GM19193 (cell line): ENCODE data around the gene MOB3A.

ENCODE experiments used
- POLR2A ChIP-seq: IDR thresholded peaks from 4 replicates; pipeline ENCODE4 v1.6.1; 2011; ENCODE audit not compliant: insufficient read depth, insufficient read length; ENCODE audit errors: extremely low read depth

The MOB3A gene

DNA sequence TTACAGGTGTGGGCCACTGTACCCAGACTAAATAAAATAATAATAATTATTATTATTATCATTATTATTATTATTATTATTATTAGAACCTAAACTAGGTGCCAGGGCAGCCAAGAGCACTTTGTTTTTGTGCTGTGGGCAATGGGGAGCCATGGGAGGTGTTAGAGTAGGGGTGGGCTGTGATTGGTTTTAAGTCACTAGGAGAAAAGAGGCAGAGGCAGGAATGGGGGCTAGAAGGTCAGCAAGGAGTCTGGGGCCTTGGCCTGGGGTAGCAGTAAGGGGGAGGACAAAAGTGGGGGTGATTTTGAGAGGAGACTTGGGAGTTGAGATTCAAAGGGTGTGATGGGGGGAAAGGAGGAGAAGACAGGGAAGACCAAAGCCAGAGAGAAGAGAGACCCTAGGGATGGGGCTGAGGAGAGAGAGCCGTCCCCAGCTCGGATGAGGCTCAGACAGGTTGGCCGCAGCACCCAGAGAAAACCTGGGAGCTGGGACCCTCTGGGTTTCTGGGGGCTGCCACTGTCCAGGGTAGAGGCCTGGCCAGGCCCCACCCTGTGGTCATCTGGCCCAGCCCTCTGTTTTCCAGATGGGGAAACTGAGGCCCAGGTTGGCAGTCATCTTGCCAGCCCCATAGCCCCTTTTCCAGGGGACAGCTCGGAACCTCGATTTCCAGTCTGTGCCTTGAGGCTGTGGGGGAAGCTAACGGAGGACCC, 62.9 kb downstream of the MOB3A start:
- no peak for TF ChIP-seq POLR2A

DNA sequence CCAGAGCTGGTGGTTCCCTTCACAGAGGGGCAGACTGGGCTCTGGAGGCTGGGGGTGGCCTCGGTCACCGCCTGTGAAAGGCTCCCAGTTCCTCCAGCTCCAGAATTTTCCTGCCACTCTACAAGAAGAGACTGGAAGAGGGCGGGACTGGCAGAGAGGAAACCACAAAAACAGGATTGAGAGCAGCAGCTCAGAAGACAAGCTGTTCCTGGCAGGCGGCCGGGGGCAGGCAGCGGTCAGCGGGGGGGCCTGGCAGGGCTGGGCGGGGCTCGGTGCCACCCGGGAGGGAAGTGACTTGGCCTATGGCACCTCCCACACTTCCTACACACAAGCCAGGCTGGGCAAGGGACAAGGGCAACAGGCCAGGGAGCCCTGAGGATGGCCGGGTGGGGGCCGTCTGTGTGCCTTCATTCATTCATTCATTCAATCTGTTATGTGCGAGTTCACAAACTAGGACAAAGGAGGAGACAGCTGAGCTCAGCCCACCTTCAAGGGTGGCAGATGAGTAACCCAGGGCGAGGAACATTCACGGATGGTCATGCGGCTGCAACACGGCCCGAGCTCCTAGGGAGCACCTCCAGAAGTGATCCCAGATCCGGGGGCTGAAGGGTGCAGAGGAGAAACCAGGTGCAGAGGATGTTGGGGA, 63.7 kb downstream of the MOB3A start:
- TF ChIP-seq POLR2A = no peak

DNA sequence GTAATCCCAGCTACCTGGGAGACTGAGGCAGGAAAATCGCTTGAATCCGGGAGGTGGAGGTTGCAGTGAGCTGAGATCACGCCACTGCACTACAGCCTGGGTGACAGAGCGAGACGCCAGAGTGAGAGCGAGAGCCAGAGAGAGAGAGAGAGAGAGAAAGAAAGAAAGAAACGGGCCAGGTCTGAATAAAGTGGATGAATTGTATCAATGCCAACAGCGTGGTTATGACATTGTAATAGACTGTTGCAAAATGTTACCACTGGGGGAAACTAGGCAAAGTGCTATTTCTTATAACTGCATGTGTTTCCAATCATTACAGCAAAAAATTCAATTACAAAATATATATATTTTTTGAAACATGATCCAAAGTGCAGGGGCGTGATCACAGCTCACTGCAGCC, 68.8 kb downstream of the MOB3A start:
- TF ChIP-seq POLR2A = no peak

DNA sequence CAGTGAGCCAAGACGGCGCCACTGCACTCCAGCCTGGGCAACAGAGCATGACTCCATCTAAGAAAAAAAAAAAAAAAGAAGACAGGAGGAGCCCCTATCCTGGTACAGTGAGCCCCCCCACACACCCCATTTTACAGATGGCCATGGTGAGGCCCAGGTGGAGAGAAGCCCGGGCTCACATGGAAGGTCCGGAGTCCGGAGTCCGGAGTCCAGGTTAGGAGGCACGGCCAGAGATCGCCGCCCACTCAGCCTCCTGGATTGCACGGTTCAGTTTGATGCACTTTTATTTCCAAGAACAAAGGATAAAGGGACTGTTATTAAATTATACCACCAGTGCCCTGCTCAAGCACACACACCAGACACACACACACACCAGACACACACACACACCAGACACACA, 69.4 kb downstream of the MOB3A start:
- TF ChIP-seq POLR2A = no peak

DNA sequence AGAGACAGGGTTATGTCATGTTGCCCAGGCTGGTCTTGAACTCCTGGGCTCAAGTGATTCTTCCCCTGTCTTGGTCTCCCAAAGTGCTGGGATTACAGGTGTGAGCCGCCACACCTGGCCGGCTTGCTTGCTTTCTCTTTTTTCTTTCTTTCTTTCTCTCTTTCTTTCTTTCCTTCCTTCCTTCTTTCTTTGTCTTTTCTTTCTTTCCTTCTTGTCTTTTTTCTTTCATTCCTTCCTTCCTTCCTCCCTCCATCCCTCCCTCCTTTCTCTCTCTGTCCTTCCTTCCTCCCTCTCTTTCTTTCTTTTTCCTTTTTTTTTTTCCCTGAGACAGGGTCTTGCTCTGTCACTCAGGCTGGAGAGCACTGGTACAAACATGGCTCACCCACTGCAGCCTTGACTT, 73.8 kb downstream of the MOB3A start:
- TF ChIP-seq POLR2A = no peak

DNA sequence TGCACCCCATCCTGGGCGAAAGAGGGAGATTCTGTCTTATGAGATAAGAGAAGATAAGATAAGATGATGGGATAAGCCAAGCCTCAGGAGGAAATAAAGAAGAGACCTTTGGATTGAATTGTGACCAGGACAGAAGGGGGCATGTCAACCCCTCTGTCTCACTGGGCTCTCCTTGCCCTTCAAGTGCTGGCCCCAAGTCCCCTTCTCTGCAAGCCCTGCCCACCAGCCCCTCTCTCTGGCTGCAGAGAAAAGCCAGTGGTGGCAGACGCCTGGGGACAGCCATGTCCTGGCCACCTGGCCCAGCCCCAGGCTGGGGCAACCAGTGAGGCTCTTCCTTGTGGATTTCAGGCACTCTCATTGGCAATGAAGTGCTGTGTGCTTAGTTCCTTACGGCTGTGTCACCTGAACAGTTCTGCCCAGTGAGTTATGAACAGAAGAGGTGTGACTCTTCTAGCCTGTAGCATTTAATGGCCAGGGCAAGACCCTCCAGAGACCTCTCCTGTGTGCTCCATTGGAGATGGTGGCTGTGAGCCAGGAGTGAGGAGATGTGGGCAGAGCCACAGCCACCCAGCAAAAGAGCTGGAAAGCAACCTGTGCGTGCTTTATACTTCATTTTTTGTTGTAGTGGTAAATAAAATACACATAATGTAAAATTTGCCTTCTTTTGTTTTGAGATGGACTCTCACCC, 74.5 kb downstream of the MOB3A start:
- TF ChIP-seq POLR2A = no peak
